ENCODE results near the gene NUDT19. TPM values are rescaled to one million over a fixed set of nuclear protein-coding genes. Genes with fewer than 3 reads are reported as not detected.

The NUDT19 gene
- total and polyA plus RNA-seq, 2 experiments from 2014 or later, result 2.4 to 3.9 TPM

GRCh38 chr19:32676186-32676894 is 15.3 kb upstream of the NUDT19 start:
- Histone ChIP-seq H3K36me3 (ENCODE audit: insufficient read depth) (no peaks in the 10 kb centered on the region), H3K9me2 (ENCODE audit: insufficient read depth) (no peaks in the 10 kb centered on the region), H3K27ac (ENCODE audit: low read depth) (no peak overlapping the region), H4K20me1 (replicated peaks; ENCODE audit: insufficient read depth) (peaks cover 17% of the 10 kb centered on the region), H3F3A (replicated peaks; ENCODE audit: low read depth) (0 out of 2 replicates have a peak, but pooled peaks cover 5% of the 10 kb centered on the region), H2AFZ (peak overlapping the region; percentile 90; the same call in 1 of the 2 replicates), H3K79me2 (replicated peaks; ENCODE audit: insufficient read depth) (peaks cover 31% of the 10 kb centered on the region), H3K4me2 (peak overlapping the region; percentile 88), H3K4me3 (peak overlapping the region; percentile 85), H3K4me1 (ENCODE audit: insufficient read depth) (peaks cover 14% of the 10 kb centered on the region; the same call in 1 of the 2 replicates), H3K27me3 (ENCODE audit: insufficient read depth) (peaks cover 45% of the 10 kb centered on the region)
- Mint-ChIP-seq H3K4me3 (peak overlapping the region; percentile 72; the same call in 1 of the 3 replicates), H3K27me3 (ENCODE audit: insufficient read depth, low read depth, poor library complexity) (peaks cover 36% of the 10 kb centered on the region), H3K4me1 (peaks cover 24% of the 10 kb centered on the region), H3K36me3 (ENCODE audit: low read depth) (no peaks in the 10 kb centered on the region; the same call in 2 of the 3 replicates), H3K27ac (no peak overlapping the region), H3K9me3 (peaks cover 3% of the 10 kb centered on the region; the same call in 1 of the 3 replicates)
- ATAC-seq (peak; percentile 13), DNase-seq (ENCODE audit: low spot score) (peak; percentile 62)
- TF ChIP-seq NANOG (IDR thresholded peaks at IDR 0.05; ENCODE audit: borderline replicate concordance) (no peak), JUNB (IDR thresholded peaks at IDR 0.05; ENCODE audit: unreplicated experiment) (no peak), CREB1 (CRISPR knock-in tag; IDR thresholded peaks at IDR 0.05; ENCODE audit: low read depth) (no peak), ZNF462 (CRISPR knock-in tag; IDR thresholded peaks at IDR 0.05) (no peak), CTCF (conservative IDR thresholded peaks at IDR 0.05; ENCODE audit: low read depth in 2 of 2) (no peak), EZH2 (IDR thresholded peaks at IDR 0.05; ENCODE audit: low read depth, unreplicated experiment) (no peak), STAT1 (IDR thresholded peaks at IDR 0.05; ENCODE audit: unreplicated experiment) (no peak), ZNF114 (CRISPR knock-in tag; IDR thresholded peaks at IDR 0.05) (no peak)

Data from GM23338 (cell line).